GM21576 (cell line): ENCODE measurements around the gene DNAJA3.
"Not testable (repeated sequence)": the region's sequence is repeated elsewhere in the genome, so short reads cannot be mapped to it uniquely, and the experiment has no call there.

ENCODE experiments used
- ATAC-seq: cut with Tn5 transposase; IDR thresholded peaks from one replicate; pipeline ENCODE4 v1.9.1; 2021; ENCODE audit warnings: mild to moderate bottlenecking, moderate library complexity; ENCODE audit not compliant: unreplicated experiment

Gene DNAJA3

GRCh38 chr16:4386951-4387565 is 38.6 kb upstream of the DNAJA3 start:
- no peak for ATAC-seq

DNA sequence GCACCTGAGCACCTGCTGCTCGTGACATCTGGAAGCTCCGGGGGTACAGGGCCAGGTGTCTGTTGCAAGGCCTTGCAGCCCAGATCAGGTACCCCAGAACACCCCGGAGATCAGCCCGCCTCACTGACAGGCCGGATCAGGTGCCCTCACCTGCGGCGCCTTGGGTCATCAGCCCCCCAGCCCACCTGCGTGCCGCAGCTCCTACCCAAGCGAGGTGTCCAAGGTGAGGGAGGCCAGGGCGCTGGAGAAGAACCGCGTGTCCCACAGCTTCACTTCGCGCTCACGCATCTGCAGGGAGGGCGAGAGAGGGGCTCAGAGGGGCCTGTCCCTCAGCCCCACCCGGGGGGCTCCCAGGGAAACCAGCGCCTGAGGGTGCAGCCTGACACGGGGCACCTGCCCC is 37.9 kb upstream of the DNAJA3 start:
- no peak for ATAC-seq

DNA sequence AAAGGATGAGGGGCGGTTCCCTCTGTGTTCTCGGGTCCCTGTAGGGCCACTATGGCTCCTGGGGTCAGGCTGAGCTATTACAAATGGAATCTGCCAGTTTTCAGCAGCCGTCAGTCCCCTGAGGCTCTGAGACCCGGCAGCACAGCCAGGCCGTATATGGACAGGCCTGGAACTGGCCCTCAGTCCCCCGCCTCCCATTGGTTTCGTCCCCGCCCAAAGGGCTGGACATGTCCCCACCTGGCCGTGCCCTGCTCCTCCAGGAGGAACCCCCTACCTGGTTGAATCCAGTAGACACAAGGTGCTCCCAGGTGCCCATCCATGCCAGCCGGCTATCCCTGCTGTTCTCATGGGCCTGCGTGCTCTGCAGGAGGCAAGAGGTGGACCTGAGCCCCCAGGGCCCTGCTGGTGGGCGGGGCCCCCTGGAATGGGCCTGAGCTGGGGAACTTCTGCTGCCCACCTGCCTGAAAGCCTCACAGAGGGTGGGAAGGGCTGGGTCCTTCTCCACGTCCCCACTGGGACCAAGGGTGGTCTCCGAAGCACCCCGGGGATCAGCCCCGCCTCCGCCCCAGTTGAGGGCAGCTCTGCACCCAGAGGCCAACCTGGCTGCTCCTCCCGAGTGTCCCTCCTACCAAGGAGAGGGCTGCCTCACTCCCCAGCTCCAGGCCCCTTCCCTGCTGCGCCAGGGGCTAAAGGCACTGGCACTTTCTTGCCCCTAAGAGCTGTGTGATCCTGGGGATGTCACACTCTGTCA is 37.2 kb upstream of the DNAJA3 start:
- ATAC-seq, result no peak

DNA sequence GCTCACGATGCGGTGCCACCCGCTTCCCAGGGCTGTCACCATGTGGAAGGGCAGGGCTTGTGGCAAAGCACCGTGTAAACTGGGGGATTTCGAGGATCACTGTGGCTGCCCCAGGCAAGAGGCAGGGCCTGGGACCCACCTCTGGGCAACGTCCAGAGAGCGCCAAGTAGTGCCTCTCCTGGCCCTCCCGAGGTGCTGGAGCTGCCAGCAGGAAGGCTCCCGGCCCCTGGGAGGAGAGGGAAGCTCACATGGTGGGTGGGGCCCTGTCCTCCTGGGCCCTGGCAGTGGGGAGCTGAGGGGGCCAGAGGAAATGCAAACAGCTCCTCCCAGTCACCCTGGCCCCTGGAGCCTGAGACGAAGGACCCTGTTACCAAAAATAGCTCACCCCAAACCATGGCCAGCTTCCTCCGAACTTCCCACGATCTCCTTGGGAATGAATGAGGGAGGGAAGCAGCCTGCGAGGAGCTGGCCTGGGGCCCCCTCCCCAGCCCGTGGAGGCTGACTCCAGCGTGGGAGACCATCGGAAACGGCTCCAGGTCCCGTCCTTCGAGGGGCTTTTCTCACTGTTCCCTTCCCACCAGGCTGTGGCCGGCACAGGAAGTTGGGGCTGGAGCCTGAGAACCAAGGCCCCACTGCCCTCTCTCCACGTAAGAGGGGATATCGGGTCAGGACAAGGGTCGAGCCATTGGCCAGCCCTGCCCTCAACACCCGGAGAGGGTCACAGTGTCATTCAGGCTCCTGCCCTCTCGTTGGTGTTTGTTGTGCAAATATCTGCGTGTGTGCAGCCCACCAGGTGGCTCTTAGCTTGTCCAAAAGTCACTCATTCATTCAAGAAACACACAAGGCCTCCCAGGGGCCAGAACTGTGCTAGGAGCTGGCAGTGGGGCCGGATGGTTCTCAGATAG is 36.4 kb upstream of the DNAJA3 start:
- no peak for ATAC-seq

GRCh38 chr16:4390266-4391260 is 35.1 kb upstream of the DNAJA3 start:
- no peak for ATAC-seq

GRCh38 chr16:4391631-4392381 is 33.9 kb upstream of the DNAJA3 start:
- no peak for ATAC-seq

GRCh38 chr16:4392382-4393239 is 33.1 kb upstream of the DNAJA3 start:
- ATAC-seq, result no peak

DNA sequence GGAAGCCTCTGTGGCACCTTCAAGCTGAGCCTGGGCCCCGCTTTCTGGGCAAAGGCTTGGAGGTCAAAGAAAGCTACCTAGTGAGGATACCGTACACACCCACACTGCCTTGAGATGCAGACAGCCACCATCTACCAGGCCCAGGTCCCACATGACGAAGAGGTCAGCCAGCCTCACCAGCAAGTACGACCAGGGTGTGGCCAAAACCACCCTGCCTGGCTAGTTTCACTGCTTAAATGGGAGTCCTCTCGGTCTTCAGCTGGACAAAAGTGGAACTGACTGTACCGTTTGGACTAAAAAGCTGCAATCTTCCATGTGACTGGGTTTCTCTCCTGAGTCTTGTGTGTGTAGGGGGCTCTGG is 32.4 kb upstream of the DNAJA3 start:
- no peak for ATAC-seq

- not testable (repeated sequence) for ATAC-seq
Measured at GRCh38 chr16:4393850-4394249, 31.8 kb upstream of the DNAJA3 start.

GRCh38 chr16:4395055-4395726 is 30.5 kb upstream of the DNAJA3 start:
- no peak for ATAC-seq

GRCh38 chr16:4399001-4399730 is 26.5 kb upstream of the DNAJA3 start:
- no peak for ATAC-seq

GRCh38 chr16:4401094-4401501 is 24.6 kb upstream of the DNAJA3 start:
- no peak for ATAC-seq

DNA sequence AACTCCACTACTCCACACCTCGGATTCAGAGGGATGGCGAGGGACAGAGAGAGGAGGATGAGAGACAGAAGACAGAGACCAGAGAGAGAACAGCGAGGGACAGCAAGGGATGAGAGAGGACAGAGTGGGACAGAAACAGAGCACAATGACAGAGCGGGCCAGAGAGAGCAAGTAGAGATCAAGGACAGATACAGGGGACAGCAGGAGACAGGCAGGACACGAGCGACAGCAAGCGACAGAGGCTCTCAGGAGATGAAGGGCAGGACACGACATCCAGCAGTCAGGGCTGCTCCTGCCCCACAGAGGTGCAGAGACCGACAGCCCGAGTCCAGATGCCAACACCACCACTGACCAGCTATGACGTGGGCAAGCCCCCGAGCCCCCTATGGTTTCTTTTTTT is 24.2 kb upstream of the DNAJA3 start:
- ATAC-seq, result no peak

DNA sequence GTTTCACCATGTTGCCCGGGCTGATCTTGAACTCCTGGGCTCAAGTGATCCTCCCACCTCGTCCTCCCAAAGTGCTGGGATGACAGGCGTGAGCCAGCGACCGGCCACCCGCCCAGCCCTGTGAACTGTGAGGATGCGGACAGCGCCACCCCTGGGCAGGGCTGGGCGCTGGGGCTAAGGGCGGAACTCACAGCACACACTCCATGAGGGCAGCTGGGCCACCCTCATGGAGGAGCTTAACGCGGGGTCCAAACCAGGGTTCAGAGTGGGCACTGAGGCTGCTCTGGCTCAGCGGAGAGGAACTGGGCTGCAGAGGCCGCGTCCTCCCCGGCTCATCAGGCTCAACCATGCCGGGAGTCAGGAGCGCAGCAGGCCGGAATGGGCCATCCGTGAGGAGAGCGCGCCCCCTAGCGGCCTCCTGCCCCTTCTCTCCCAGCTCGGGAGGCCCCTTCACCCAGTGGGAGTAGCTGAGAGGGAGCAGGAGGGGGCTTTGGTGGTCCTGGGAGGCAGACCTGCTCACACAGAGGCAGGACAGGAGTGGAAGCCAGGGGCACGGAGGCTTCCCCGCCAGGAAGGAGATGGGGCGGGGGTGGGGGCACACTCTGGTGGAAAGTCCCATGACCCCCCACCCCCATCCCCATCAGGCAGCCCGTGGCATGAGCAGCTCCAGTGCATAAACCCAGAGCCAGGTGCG is 23.1 kb upstream of the DNAJA3 start:
- no peak for ATAC-seq

DNA sequence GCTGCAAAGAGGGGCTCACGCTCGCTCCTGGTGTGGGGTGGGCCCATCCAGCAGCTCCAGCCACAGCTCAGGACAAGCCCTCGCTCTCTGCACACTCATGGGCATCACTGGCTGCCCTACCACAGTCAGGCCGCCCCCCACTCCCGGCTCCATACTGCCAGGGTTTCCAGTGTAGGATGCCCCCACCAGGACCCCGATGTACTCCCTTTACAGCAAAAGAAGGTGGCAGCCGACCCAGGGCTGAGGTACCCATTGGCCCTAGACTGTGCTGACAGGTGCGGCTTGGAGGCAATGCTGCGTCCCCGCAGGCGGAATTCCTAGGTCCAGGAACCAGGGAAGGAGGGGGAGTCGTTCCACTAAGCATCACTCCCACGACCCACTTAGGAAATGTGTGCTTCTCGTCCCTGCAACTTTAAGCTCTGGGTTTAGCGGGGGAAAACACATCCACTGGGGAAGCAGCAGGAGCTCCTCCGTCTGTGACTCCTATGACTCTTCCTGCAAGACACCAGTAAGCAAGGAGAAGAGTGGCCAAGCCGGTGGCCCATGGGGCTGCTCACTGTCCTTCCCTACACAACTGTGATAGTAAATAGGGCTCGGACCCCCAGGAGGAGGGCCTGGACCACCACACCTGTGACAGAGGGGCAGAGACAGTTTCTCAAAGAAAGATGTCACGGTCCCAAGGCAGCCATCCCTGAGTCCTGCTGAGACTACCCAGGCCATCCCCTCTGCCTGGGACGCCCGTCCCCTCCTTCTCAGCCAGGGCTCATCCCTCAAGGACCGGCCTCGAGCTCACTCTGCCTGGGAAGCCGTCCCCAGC is 22.3 kb upstream of the DNAJA3 start:
- ATAC-seq, result no peak

GRCh38 chr16:4404247-4404966 is 21.3 kb upstream of the DNAJA3 start:
- no peak for ATAC-seq
